IPS-18a (cell line): ENCODE data around the gene GNAI2.

Experiments
- H3K27ac ChIP-seq: one replicate; pipeline ENCODE4 v1.5.1; 2013; ENCODE audit warnings: low read length
- H3K27me3 ChIP-seq: one replicate; pipeline ENCODE4 v1.6.1; 2013; ENCODE audit warnings: mild to moderate bottlenecking, low read length; ENCODE audit not compliant: control insufficient read depth, insufficient read depth
- H3K36me3 ChIP-seq: one replicate; pipeline ENCODE4 v1.6.1; 2013; ENCODE audit warnings: low read depth, low read length; ENCODE audit not compliant: control insufficient read depth
- H3K4me1 ChIP-seq: one replicate; pipeline ENCODE4 v1.6.1; 2013; ENCODE audit warnings: low read depth, low read length; ENCODE audit not compliant: control insufficient read depth
- H3K4me3 ChIP-seq: one replicate; pipeline ENCODE4 v1.5.1; 2013; ENCODE audit warnings: low read length
- H3K9ac ChIP-seq: one replicate; pipeline ENCODE4 v1.6.1; 2013; ENCODE audit warnings: mild to moderate bottlenecking, low read length, moderate library complexity
- H3K9me3 ChIP-seq: one replicate; pipeline ENCODE4 v1.6.1; 2013; ENCODE audit warnings: low read depth, low read length; ENCODE audit not compliant: control insufficient read depth

Gene GNAI2

DNA sequence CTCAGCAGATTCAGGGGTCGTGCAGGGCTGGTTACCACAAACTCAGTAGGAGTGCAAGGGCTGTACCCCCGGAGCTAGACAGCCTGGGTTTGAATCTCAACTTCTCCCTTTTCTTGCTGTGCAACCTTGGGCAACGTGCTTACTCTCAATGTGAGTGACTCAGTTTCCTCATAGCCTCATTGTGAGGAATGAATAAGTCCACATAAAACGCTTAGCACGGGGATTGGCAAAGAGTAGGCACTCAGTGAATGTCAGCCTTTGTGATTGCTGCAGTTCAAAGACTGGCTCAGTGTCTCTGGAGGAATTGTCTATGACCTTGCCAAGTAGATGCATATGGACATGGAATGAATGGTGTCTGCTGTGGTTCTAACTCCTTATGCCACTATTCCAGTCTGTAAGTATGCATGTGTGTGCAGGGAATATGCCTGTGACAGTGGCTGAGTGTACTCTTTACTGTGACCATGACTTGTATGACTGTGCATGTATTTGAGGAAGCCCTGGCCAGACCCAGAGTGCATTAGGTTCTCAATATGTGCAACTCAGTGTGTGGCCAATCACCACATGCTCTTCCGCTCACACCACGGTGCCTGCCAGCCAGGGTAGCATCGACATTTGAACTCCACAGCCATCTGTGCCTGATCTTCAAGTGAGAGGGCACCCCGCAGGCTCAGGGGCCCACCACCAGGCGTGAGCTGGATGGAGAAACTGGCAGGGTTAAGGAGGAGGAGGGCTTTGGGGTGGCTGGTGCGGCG lies 64.1 kb downstream of the GNAI2 start:
- peaks cover 18% of the 10 kb centered on the region for H3K4me1 ChIP-seq
- peak overlapping the region; percentile 24 for H3K9ac ChIP-seq
- no peak overlapping the region for H3K27ac ChIP-seq
- peak overlapping the region; percentile 92 for H3K4me3 ChIP-seq
- H3K9me3 ChIP-seq, result no peaks in the 10 kb centered on the region
- no peaks in the 10 kb centered on the region for H3K27me3 ChIP-seq
- no peaks in the 10 kb centered on the region for H3K36me3 ChIP-seq

DNA sequence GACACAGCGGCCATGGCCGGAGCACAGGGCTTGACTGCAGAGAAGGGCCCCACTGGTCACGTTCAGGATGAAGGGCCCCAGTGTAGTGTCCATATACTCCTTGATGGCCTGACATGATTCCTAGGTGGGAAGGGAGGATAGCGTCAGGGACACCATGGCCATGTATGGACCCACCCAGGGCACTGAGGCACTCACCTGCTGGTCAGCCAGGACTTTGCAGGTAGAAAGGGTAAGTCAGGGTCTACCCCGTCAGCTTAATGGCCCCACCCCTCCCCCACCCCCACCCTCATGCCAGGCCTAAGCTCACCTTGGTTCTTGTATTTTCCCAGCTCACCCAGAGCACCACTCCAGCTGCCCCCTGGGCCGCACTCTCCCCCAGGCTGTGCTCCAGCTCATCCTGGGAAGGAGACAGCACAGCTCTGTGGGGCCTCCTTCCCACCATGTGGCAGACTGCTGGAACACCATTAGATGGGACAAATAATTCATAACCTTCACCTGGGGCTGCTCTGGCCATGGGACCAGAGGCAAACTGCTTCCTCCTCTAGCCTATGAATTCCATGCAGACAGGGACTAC lies 64.8 kb downstream of the GNAI2 start:
- Histone ChIP-seq H3K27ac (no peak overlapping the region), H3K9me3 (no peaks in the 10 kb centered on the region), H3K4me3 (no peak overlapping the region), H3K27me3 (no peaks in the 10 kb centered on the region), H3K9ac (no peak overlapping the region), H3K4me1 (peaks cover 18% of the 10 kb centered on the region), H3K36me3 (no peaks in the 10 kb centered on the region)

DNA sequence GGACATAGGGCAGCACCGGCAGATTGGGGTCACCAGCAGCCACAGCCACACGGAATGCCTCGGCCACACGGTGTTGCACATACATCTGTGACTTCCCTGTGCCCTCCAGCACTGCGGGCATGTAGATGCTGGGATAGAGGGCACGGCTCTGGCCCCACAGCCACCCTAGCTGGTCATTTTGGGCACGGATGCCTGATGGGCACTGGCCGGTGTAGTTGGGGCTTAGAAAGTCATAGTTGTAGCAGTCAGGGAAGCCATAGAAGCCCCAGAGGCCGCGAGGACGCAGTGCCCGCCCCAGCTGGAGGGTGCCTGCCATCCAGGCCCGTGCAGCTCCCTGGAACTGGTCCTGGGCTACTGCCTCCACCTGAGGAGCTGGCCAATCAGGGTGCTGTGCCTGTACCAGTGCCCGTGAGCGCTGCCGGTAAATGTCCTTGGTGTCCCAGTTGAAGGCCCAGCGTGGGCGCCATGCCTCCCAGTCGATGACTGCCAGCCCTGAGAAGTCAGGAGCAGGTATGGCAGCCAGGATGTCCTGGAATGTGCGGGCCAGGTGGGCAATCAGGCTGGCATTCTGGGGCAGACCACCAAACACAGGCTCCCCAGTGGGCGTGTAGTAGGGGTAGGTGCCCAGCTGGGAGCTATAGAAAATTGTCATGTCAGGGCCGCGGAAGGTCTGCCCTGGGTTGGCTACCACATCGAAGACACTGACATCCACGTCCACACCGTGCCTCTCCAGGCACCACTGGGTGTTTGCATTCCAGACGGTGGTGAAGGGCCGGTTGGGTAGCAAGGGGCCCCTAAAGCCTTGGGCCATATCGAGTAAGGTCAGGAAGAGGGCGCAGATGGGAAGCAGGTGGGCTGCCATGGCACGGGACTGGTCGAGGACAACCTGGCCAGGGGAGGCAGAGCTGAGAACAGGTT lies 66.3 kb downstream of the GNAI2 start:
- Histone ChIP-seq H3K4me1 (peaks cover 18% of the 10 kb centered on the region), H3K9ac (no peak overlapping the region), H3K27me3 (no peaks in the 10 kb centered on the region), H3K9me3 (no peaks in the 10 kb centered on the region), H3K4me3 (no peak overlapping the region), H3K27ac (no peak overlapping the region), H3K36me3 (no peaks in the 10 kb centered on the region)

DNA sequence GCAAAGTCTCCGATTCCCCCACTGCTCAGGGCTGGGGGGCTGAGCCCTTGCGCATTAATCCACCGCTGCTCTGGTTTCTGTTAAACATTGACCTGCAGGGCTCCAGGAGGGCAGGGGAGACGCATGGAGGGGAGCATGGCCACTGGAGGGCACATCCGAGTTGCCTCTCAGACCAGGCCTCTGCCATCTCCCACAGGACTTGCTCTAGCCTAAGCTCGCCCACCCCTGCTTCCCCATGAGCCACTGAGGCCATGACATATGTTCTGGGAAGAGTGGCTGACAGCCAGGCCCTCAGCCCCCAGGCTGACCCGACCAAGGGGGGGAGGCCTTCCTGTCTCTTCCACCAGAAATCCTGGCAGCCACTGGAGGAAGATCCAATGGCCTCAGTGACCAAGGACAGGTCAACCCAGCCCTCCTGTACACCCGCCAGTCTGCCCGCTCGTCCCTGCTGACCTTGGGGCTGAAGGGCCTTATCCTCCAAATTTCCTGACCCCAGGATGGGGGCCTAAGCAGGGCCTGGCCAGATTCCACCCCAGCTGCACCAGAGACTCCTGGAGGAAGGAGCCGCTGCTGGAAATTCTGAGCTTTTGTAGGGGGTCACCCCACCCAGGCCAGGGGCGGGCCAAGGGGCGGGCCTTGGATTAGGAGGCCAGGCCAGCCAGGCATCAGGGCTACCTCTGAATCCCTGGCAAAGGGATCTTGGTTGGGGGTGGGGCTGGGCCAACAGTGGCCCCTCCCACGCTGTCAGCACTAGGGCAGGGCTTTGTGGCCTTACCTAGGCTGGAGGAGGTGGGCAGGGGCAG lies 67.2 kb downstream of the GNAI2 start, which contains the start of gene HYAL1:
TSS of gene HYAL1 (minus strand) at position 562 of the 803 bp plus-strand sequence. CDS start 618 bp downstream, outside the sequence.
- peaks cover 18% of the 10 kb centered on the region for H3K4me1 ChIP-seq
- peak within 1 kb of the TSS; percentile 26 for H3K4me3 ChIP-seq
- H3K27me3 ChIP-seq, result no peaks in the 10 kb centered on the region
- no peaks in the 10 kb centered on the region for H3K36me3 ChIP-seq
- H3K9ac ChIP-seq, result no peak within 1 kb of the TSS
- H3K9me3 ChIP-seq, result no peaks in the 10 kb centered on the region
- peak within 1 kb of the TSS; percentile 24 for H3K27ac ChIP-seq

DNA sequence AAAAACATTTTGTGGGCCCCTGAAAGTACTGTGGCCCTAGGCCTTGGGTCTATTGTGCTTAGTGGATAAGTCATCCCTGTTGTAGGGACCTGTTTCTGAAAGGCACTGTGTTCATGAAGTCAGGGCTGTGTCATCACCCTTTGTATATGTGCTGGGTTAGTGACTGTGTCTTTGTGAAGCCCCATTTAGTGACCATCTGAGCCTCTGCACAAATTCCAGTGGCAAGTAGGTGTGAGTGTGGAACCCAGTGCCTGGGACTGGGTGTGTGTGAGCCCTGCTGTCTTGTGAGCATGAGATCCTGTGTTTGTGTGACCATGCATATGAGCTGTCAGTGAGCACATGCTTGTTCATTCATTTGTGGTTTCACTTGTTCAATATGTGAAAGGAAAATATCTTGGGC lies 68.6 kb downstream of the GNAI2 start:
- no peaks in the 10 kb centered on the region for H3K27me3 ChIP-seq
- no peak overlapping the region for H3K4me3 ChIP-seq
- no peaks in the 10 kb centered on the region for H3K36me3 ChIP-seq
- H3K9ac ChIP-seq, result no peak overlapping the region
- H3K4me1 ChIP-seq, result peaks cover 17% of the 10 kb centered on the region
- H3K27ac ChIP-seq, result no peak overlapping the region
- peaks cover 2% of the 10 kb centered on the region for H3K9me3 ChIP-seq
